Measurements from ENCODE around the gene ARMC2.
A peak's percentile ranks its signal among the peaks of the same experiment; 100 is the strongest.
"Not testable (repeated sequence)": the region's sequence is repeated elsewhere in the genome, so short reads cannot be mapped to it uniquely, and the experiment has no call there.

Gene ARMC2

GRCh38 chr6:108835218-108835850 lies 12.9 kb upstream of the ARMC2 start:
- peak; percentile 54 for DNase-seq

- no peak for DNase-seq
Measured at GRCh38 chr6:108836061-108836460, 12.2 kb upstream of the ARMC2 start.

DNA sequence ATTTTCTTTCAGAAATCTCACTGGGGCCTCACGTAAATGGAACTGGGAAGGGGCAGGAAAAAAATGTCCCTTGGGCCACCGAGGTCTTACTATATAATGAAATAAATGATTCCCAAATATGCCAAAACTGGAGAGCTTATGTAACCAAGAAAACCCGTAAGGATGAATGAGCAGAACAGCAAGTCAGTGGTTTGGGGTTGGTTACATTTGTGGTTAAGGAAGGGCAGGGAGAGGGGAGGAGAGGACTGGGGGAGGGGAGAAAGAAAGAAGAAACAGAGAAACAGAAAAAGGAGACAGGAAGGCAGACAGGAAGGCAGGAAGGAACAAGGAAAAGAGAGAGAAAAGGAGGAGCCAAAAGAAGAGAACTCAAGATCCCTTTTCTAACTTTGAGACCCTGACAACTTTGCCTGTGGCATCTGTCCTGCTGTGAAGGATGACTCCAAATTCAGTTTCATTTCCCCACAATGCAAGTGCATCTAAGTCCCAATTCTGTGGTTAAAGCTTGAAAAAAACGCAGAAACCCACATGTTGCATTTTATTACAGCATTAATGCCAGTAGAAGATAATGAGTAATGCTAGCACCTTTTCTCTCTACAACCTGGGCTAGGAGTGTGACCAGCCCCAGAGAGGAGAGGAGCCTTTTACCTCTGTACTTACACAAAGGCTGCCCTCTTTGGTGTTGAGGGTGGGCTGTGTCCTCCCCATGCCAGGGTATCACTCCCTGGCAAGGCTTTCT lies 10.8 kb upstream of the ARMC2 start:
- DNase-seq = no peak

DNA sequence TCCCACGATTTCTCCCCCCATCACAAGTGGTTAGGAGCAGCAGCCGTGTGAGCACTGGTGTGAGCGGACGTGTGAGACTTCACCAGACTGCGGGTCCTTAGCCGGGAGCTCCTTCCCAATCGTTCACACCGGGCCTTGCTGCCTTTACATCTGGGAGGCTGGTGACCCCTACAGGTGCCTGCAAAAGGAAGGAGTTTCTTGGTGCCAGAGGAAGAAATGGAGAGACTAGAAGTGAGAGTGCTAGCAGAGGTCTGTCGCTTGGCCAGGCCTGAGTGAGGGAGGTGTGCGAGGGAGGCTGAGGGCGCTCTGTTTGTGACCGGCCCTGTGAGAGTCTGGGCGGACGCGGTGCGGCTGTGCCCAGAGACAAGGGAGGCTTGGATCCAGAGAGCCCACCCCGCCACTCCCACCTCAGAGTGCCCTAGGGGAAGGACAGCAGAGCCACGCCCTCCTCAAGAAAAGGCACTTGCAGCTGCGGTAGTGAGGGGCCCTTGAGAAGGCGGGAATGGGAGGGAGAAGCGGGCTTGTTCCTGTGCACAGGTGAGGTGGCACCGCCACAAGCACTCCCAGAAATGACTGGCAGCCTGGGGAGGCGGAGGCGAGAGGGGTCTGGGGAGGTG lies 10.0 kb upstream of the ARMC2 start:
- no peak for DNase-seq

- DNase-seq = no peak
Measured at GRCh38 chr6:108839083-108839642, 9.1 kb upstream of the ARMC2 start.

DNA sequence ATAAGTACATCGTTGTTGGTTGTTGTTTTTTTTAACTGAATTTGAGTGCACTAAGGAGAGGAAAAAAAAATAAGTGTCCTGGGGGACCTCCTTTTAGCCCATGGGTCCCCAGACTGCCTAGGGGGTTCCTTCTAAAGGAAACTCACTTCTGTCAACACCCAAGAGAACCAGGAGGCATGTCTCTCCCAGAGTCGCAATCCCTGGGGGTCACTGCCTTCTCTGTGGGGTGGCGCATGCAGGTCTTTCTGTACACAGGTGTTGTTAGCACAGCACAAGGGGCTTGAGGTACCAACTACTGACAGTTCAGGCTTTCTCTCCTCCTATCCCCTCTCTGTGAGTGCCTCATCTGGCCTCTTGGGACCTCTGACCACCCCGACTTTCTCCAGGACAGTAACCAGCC lies 7.3 kb upstream of the ARMC2 start:
- no peak for DNase-seq

GRCh38 chr6:108841377-108841855 lies 6.8 kb upstream of the ARMC2 start:
- no peak for DNase-seq

GRCh38 chr6:108844135-108844534 lies 4.1 kb upstream of the ARMC2 start:
- DNase-seq = no peak

DNA sequence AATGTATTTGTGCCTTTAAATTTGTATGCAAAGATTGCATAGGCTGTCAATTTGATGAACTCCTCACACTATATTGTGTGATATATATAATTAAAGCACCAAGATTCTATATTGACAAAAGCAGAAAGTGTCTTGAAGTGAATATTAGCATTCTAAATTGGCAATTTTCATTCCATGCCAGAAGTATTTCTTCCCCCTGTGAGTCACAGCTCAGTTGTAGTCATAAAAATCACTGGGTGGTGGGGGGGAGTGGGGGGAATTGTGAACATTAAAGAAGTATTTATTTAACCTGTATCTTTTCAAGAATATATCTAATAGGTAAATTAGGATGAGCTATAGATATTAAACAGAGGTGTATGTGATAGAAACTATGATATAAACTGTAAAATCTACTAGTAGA lies 3.1 kb upstream of the ARMC2 start:
- DNase-seq = no peak

DNA sequence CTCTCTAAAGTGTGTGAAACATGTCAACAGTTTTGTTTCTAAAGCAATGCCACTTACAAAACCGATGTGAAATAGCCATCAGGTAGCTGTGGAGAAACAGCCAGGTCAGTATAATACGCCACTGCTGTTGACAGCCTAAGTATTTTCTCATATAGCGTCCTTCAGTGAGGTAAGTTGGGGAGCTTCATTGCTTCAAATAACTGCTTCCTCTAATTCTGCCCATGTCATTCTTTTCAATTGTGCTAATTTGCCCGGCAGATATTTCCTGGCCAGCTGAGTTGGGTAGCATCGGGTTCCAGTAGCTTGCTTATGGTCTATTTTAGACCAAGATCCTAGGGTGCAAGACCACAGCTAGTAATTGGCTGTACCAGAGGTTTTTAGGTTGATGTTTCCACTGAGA lies 2.1 kb upstream of the ARMC2 start:
- DNase-seq = no peak

GRCh38 chr6:108846628-108847027 lies 1.6 kb upstream of the ARMC2 start:
- no peak for DNase-seq

GRCh38 chr6:108847738-108848115 lies 495 bp upstream of the ARMC2 start:
- DNase-seq = peak; percentile 62

- DNase-seq = no peak
Measured at GRCh38 chr6:108850669-108851465, 2.6 kb downstream of the ARMC2 start.

- no peak for DNase-seq
Measured at GRCh38 chr6:108851756-108852155, 3.5 kb downstream of the ARMC2 start.

DNA sequence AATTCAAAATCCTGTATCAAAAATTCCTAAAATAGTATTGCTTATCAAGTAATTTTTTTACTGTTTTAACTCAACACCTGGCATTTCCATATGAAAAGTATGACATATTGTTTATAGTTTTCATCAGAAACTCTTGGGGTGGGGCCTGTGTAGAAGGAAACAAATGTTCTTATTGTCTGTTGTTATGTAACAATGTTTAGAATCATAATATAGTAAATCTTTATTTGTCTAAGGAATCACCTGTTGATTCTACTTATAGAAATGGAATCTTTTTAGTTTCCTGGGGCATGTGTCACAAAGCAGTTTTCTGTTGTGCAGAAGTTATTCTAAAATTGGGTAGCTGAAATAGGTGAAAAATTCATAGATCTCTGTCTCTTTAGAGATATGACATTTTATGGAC lies 4.9 kb downstream of the ARMC2 start:
- DNase-seq = no peak

- no peak for DNase-seq
Measured at GRCh38 chr6:108862479-108863191, 14.4 kb downstream of the ARMC2 start.

DNA sequence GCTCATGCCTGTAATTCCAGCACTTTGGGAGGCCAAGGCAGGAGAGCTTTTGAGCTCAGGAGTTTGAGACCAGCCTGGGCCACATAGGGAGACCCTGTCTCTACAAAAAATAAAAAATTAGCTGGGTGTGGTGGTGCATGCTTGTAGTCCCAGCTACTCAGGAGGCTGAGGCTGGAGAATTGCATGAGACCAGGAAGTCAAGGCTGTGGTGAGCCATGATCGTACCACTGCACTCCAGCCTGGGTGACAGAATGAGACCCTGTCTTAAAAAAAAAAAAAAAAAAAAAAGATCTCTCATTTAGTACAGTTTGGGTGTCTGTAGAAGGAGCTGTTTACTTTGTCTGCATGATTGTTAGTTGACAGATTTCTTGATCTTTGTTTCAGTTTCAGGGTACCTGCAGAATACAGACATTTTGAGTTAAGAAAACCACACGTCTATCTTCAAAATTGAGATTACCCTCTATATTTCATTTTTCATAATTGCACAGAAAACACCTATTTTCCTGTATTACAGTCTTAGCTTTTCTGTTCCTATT lies 17.6 kb downstream of the ARMC2 start:
- DNase-seq = not testable (repeated sequence)

DNA sequence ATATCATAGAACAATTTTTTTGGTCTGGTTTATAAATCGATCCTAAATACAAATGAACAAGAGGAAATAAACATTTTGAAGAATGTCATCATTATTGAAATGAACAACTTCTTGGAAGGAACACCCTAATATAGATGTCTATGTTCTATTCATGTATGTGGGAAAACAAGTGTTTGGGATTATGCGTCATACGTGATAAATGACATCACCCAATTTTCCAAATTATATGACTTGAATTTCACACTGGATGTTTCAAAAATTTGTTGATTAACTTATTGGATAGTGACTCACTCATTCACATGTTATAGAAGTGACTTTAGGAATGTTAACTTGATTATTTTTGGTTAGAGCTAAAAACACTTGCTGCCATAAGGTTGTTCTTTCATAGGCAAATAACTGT lies 18.6 kb downstream of the ARMC2 start:
- no peak for DNase-seq

DNA sequence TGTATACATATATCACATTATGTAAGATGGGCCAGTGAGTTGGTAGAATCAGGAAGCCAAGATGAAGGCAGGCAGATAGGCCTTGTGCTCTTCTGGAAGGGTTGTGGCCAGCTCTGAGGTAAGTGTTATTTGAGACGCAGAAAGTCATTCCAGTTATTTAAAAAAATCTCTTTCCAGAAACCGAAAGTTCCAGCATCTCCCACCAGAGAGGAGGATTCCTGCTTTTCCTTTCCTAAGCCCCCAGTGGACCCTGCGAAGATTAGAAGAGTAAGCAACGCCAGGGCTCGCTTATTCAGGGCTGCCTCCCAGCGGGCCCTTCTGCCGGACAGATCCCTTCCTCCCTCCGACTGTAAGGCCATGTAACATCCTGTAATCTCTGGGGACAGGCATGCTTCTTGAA lies 20.4 kb downstream of the ARMC2 start:
- no peak for DNase-seq

- DNase-seq = no peak
Measured at GRCh38 chr6:108869876-108870275, 21.7 kb downstream of the ARMC2 start.

DNA sequence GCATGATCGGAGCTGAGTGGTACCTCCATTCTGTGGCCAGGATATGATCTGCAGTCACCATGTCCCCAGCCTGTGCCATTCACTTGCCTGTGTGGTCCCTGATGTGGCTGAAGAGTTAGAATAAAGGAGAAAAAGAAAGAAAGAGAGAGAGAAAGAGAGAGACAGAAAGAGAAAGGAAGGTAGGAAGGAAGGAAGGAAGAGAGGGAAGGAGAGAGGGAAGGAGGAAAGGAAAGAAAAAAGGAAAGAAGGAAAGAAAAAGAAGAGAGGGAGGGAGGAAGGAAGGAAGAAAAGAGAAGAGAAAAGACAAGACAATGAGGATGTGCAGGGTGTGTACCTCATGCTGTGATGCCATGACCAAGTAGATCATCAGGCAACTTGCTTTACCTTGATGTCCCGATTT lies 22.1 kb downstream of the ARMC2 start:
- DNase-seq = no peak

GRCh38 chr6:108872141-108872557 lies 23.9 kb downstream of the ARMC2 start:
- no peak for DNase-seq

Measured in SHP77 treated with DMSO at 0.1 percent for 48 hours (cell line).